ENCODE measurements around the gene AADAC. TPM values are rescaled to one million over a fixed set of nuclear protein-coding genes. Genes with fewer than 3 reads are reported as not detected.

AADAC gene
- total RNA-seq, 2 experiments from 2014 or later: not detected

DNA sequence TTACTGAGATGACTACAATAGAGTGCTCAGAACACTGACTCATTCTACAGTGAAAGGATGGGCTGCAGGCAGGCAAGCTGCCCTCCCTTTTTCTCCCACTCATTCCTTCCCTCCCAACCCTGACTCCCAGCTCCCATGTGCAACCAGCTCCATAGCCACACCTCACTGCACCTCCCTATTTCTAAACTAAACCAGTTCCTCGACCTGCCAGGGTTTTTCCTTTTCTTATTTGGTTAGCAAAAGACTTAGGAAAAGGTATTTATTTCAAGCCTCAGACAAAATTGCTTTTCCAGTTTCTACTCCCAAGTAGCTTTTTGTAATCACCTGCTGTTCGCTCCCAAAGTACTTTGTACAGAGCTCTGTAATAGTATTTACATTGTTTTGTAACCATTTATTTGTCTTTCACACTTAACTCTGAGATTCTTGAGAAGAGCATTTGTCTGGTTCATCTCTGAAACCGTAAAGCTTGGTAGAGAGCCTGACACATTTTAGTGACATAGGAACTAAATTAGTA, 2.2 kb downstream of the AADAC start:
- H3K4me1 ChIP-seq (ENCODE audit: insufficient read depth, low read length): no peaks in the 10 kb centered on the region
- H3K27ac ChIP-seq (ENCODE audit: low read depth in 1 of 2, low read length in 2 of 2): no peak overlapping the region
- H3K9me3 ChIP-seq (ENCODE audit: control insufficient read depth in 1 of 2, insufficient read depth in 1 of 2, low read length in 2 of 2): no peaks in the 10 kb centered on the region
- POLR2A ChIA-PET: no interaction called here
- H3K4me3 Mint-ChIP-seq: no peak overlapping the region
- TF ChIP-seq, protein P1, sequence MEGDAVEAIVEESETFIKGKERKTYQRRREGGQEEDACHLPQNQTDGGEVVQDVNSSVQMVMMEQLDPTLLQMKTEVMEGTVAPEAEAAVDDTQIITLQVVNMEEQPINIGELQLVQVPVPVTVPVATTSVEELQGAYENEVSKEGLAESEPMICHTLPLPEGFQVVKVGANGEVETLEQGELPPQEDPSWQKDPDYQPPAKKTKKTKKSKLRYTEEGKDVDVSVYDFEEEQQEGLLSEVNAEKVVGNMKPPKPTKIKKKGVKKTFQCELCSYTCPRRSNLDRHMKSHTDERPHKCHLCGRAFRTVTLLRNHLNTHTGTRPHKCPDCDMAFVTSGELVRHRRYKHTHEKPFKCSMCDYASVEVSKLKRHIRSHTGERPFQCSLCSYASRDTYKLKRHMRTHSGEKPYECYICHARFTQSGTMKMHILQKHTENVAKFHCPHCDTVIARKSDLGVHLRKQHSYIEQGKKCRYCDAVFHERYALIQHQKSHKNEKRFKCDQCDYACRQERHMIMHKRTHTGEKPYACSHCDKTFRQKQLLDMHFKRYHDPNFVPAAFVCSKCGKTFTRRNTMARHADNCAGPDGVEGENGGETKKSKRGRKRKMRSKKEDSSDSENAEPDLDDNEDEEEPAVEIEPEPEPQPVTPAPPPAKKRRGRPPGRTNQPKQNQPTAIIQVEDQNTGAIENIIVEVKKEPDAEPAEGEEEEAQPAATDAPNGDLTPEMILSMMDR (IDR thresholded peaks at IDR 0.05): no peak
- H3K36me3 Mint-ChIP-seq (ENCODE audit: low read depth): no peaks in the 10 kb centered on the region
- H3K27me3 Mint-ChIP-seq: peaks cover 23% of the 10 kb centered on the region
- H3K4me1 Mint-ChIP-seq (ENCODE audit: low read depth): no peaks in the 10 kb centered on the region
- CTCF ChIA-PET: no interaction called here
- ATAC-seq (ENCODE audit: poor library complexity): no peak
- intact Hi-C loops (cut with DNase I, micrococcal nuclease): no loop called here
- H3K4me3 ChIP-seq (ENCODE audit: low read length): no peak overlapping the region
- no peaks in the 10 kb centered on the region for H3K9me3 Mint-ChIP-seq
- H3K27me3 ChIP-seq (ENCODE audit: control insufficient read depth in 1 of 2, insufficient read depth in 2 of 2, low read length in 2 of 2): no peaks in the 10 kb centered on the region
- H3K36me3 ChIP-seq (ENCODE audit: insufficient read depth, low read length): no peaks in the 10 kb centered on the region
- no peak for DNase-seq
- no peak overlapping the region for H3K27ac Mint-ChIP-seq

GRCh38 chr3:151817473-151817872, 3.6 kb downstream of the AADAC start:
- Histone ChIP-seq H3K27ac (ENCODE audit: low read depth in 1 of 2, low read length in 2 of 2) (no peak overlapping the region), H3K36me3 (ENCODE audit: insufficient read depth, low read length) (no peaks in the 10 kb centered on the region), H3K27me3 (ENCODE audit: control insufficient read depth in 1 of 2, insufficient read depth in 2 of 2, low read length in 2 of 2) (no peaks in the 10 kb centered on the region), H3K4me3 (ENCODE audit: low read length) (no peak overlapping the region), H3K9me3 (ENCODE audit: control insufficient read depth in 1 of 2, insufficient read depth in 1 of 2, low read length in 2 of 2) (no peaks in the 10 kb centered on the region), H3K4me1 (ENCODE audit: insufficient read depth, low read length) (no peaks in the 10 kb centered on the region)
- DNase-seq (no peak), ATAC-seq (ENCODE audit: poor library complexity) (no peak)
- Mint-ChIP-seq H3K27ac (no peak overlapping the region), H3K4me1 (ENCODE audit: low read depth) (no peaks in the 10 kb centered on the region), H3K9me3 (no peaks in the 10 kb centered on the region), H3K27me3 (peaks cover 23% of the 10 kb centered on the region), H3K4me3 (no peak overlapping the region), H3K36me3 (ENCODE audit: low read depth) (no peaks in the 10 kb centered on the region)
- CTCF ChIA-PET: no interaction called here
- TF ChIP-seq, protein P1 (IDR thresholded peaks at IDR 0.05): no peak
- POLR2A ChIA-PET: no interaction called here
- intact Hi-C loops (cut with DNase I, micrococcal nuclease): no loop called here

- ATAC-seq (ENCODE audit: poor library complexity) (no peak), DNase-seq (no peak)
- H3K27ac ChIP-seq (ENCODE audit: low read depth in 1 of 2, low read length in 2 of 2): no peak overlapping the region
- intact Hi-C loops (cut with DNase I, micrococcal nuclease): no loop called here
- H3K9me3 ChIP-seq (ENCODE audit: control insufficient read depth in 1 of 2, insufficient read depth in 1 of 2, low read length in 2 of 2): no peaks in the 10 kb centered on the region
- H3K27ac Mint-ChIP-seq: no peak overlapping the region
- CTCF ChIA-PET: no interaction called here
- no peaks in the 10 kb centered on the region for H3K4me1 Mint-ChIP-seq (ENCODE audit: low read depth)
- H3K4me3 Mint-ChIP-seq: no peak overlapping the region
- no peaks in the 10 kb centered on the region for H3K27me3 ChIP-seq (ENCODE audit: control insufficient read depth in 1 of 2, insufficient read depth in 2 of 2, low read length in 2 of 2)
- peaks cover 23% of the 10 kb centered on the region for H3K27me3 Mint-ChIP-seq
- no peaks in the 10 kb centered on the region for H3K9me3 Mint-ChIP-seq
- no peak overlapping the region for H3K4me3 ChIP-seq (ENCODE audit: low read length)
- no peaks in the 10 kb centered on the region for H3K36me3 Mint-ChIP-seq (ENCODE audit: low read depth)
- TF ChIP-seq, protein P1 (IDR thresholded peaks at IDR 0.05): no peak
- POLR2A ChIA-PET: no interaction called here
- H3K4me1 ChIP-seq (ENCODE audit: insufficient read depth, low read length): no peaks in the 10 kb centered on the region
- H3K36me3 ChIP-seq (ENCODE audit: insufficient read depth, low read length): no peaks in the 10 kb centered on the region
Measured at GRCh38 chr3:151818361-151818760, 4.4 kb downstream of the AADAC start.
